IPS-NIHi7 (cell line): ENCODE results near the gene RAB3GAP2.
"Not testable (repeated sequence)": the region's sequence is repeated elsewhere in the genome, so short reads cannot be mapped to it uniquely, and the experiment has no call there.

Source experiments
- DNase-seq: peaks from one replicate; pipeline ENCODE4 v3.0.0; 2012; ENCODE audit warnings: mixed read lengths; ENCODE audit errors: extremely low spot score

Gene RAB3GAP2

GRCh38 chr1:220144051-220144450 lies 128.2 kb downstream of the RAB3GAP2 start:
- no peak for DNase-seq

- no peak for DNase-seq
Measured at GRCh38 chr1:220139966-220140365, 132.3 kb downstream of the RAB3GAP2 start.

DNA sequence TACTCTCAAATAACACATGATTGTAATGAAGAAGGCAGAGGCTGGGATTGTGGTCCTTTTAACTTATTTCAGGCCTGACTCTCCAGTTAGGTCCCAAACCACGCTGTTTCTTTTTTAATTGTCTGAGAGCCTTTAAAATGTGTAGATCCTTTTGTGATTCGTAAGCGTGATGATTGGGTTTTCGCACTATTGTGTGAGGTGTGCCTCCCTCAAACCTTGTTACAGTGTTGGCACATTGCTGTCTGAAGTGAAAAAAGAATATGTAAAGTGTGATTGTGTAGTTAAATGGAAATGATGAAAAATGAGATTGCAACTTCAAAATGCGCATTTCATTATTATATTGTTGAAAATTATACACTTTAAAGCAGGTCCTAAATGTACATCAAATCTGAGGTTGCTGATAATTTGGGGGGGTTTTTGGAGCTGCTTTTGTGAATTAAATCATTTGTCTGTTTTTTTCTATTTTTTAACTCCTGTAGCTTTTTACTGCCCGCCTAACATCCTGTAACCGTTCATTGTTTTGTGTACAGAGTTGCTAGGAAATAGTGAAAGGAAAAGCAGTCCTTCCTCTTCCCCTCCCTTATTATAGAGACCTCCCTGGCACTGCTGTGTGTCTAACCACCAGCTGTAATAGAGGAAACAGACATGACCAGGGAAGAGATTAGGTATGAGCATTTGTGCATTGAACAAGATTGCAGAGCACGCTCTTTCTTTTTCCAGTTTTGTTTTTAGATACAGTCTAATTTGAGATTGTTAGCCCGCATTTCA lies 135.1 kb downstream of the RAB3GAP2 start:
- DNase-seq: no peak

DNA sequence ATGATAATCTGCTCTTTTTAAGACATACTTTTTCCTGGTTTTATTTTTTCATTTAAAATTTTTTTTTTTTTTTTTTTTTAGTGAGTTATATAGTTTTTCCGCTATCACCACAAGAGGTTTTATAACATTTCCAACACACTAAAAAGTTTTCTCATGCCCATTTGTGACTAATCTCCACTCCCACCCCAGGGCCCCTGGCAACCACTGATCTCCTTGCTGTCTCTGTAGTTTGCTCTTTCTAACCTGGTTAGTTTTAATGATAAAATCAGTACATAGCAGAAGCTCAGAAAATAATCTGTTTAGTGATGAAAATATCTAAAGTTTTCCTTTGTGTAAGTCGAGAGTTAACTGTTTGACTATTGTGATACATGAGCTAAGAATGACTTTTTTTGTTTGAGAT lies 136.5 kb downstream of the RAB3GAP2 start:
- no peak for DNase-seq

- DNase-seq: no peak
Measured at GRCh38 chr1:220129479-220130210, 142.6 kb downstream of the RAB3GAP2 start.

DNA sequence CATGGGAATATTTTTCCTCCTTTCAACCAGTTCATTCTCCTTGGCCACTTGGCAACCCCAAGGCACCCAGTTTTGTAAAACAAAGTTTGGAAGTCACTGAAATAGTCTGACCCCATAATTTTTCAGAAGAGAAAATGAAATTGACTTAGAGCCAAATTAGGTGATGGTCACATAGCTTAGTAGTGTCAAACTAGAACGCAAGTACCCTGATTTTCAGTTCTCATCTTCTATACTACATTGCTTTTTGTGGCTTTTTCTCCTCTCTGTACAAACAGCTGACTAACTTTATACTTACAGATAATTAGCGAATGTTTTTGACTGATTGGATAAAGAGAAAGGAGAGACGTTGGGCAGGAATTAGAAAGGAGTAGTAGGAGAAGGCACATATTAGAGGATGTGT lies 145.2 kb downstream of the RAB3GAP2 start:
- DNase-seq: no peak

GRCh38 chr1:220124542-220124941 lies 147.7 kb downstream of the RAB3GAP2 start:
- DNase-seq: no peak

GRCh38 chr1:220123889-220124288 lies 148.4 kb downstream of the RAB3GAP2 start:
- DNase-seq: peak; percentile 16

- DNase-seq: no peak
Measured at GRCh38 chr1:220123066-220123465, 149.2 kb downstream of the RAB3GAP2 start.

DNA sequence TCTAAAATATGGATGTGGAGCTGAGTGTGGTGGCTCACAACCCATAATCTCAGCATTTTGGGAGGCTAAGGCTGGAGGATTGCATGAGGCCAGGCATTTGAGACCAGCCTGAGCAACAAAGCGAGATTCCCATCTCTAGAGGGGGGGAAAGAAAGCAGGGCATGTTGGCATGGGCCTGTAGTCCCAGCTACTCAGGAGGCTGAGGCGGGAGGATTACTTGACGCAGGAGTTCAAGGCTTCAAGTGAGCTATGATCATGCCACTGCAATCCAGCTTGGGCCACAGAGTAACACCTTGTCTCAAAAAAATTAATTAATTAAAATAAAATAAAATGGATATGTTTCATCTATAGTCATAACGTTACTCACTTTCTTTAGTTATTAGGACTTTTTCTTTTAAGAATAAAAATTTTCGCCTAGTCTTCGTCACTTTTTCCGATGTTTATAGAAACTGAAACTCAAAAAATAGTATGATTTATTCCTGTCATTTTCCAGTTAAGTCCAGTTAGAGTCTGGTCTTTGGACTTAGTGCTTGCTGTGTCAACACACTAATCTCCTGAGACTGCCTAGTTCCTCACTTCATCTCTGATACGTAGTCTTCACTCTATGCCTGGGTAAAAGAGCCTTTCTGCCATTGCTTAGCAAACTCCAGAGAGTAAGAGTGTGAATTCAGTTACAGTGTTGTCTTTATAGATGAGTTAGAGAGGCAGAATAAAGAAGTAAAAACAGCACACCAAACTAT lies 150.3 kb downstream of the RAB3GAP2 start:
- no peak for DNase-seq

- no peak for DNase-seq
Measured at GRCh38 chr1:220119043-220119512, 153.2 kb downstream of the RAB3GAP2 start.

GRCh38 chr1:220113136-220113695 lies 159.0 kb downstream of the RAB3GAP2 start:
- peak; percentile 28 for DNase-seq

DNA sequence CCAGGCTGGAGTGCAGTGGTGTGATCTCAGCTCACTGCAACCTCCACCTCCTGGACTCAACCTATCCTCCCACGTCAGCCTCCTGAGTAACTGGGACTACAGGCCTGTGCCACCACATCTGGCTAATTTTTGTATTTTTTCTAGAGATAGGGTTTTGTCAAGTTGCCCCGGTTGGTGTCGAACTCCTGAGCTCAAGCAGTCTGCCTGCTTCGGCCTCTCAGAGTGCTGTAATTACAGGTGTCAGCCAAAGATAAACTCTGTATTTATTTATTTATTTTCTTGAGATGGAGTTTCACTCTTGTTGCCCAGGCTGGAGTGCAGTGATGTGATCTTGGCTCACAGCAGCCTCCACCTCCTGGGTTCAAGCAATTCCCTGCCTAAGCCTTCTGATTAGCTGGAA lies 159.7 kb downstream of the RAB3GAP2 start:
- DNase-seq: not testable (repeated sequence)

DNA sequence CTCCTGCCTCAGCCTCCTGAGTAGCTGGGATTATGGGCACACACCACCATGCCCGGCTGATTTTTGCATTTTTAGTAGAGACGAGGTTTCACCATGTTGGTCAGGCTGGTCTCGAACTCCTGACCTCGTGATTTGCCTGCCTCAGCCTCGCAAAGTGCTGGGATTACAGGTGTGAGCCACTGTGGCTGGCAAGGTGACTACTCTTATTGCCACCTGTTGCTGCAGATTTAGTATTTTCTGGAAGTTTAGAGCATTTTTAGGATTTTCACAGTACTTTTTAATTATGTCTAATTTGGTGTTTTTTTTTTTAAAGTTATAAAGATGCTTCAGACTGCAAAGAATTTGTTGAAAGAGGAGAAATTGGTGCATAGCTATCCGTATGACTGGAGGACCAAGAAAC lies 161.8 kb downstream of the RAB3GAP2 start:
- not testable (repeated sequence) for DNase-seq

- no peak for DNase-seq
Measured at GRCh38 chr1:220099826-220100225, 172.4 kb downstream of the RAB3GAP2 start.
